Forelimb muscle (tissue), 1 donor: Measurements from ENCODE around the gene CTRB1. TPM values are rescaled to one million over a fixed set of nuclear protein-coding genes. Genes with fewer than 3 reads are reported as not detected.
A peak's percentile ranks its signal among the peaks of the same experiment; 100 is the strongest.
"Not testable (repeated sequence)": the region's sequence is repeated elsewhere in the genome, so short reads cannot be mapped to it uniquely, and the experiment has no call there.

Experiments used
- DNase-seq: peaks from one replicate; pipeline ENCODE4 v3.0.0-alpha.2; 2013; ENCODE audit warnings: low read depth
- polyA plus RNA-seq: library from polyadenylated mRNA; unstranded; fragments of 120-200 nt; gene quantifications from one replicate; pipeline ENCODE4 v1.2.1, GENCODE V29; 2013; ENCODE audit not compliant: insufficient read length

The CTRB1 gene
- polyA plus RNA-seq, 1 donor, result 0.30 TPM

GRCh38 chr16:75203667-75204409 lies 14.9 kb upstream of the CTRB1 start:
- no peak for DNase-seq

- DNase-seq, result no peak
These were observed 14.4 kb upstream of the CTRB1 start for GRCh38 chr16:75204410-75204758.

DNA sequence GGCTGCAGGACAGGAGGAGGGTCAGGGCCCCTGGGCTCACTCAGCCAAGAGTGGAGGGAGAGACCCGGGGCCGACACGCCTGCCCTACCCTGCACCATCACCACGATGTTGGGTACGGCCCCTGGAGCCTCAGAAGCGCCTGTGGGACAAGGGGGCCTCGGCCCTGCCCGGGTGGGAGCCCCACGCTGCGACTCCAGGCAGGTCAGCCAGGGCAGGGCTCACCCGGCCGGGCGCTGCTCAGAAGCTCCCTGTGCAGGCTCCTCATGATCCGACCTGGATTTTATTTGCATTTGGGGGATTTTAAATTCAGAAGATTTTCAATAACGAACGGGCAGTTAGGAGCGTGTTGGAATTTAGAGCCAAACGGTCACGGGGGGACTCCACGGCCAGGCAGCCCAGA lies 13.9 kb upstream of the CTRB1 start:
- DNase-seq, result not testable (repeated sequence)

DNA sequence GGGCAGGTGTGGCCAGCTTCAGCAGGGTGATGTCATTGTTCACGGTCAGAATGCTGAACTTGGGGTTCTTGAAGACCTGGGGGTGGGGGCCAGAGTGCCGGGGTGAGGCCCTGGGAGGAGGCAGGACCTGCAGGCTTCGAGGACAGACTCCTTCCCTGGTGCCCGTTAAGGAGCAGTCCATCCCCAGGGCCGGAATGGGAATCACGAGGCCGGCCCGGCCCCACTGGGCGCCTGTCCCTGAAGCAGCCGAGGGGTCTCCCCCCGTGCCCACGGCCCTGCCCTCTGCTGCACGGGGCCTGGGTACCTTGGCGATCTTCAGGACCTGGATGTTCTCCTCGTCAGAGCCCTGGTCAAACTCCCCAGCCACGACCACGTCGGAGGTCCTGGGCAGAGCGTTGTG lies 13.3 kb upstream of the CTRB1 start:
- DNase-seq, result not testable (repeated sequence)

GRCh38 chr16:75205961-75206748 lies 12.6 kb upstream of the CTRB1 start:
- not testable (repeated sequence) for DNase-seq

DNA sequence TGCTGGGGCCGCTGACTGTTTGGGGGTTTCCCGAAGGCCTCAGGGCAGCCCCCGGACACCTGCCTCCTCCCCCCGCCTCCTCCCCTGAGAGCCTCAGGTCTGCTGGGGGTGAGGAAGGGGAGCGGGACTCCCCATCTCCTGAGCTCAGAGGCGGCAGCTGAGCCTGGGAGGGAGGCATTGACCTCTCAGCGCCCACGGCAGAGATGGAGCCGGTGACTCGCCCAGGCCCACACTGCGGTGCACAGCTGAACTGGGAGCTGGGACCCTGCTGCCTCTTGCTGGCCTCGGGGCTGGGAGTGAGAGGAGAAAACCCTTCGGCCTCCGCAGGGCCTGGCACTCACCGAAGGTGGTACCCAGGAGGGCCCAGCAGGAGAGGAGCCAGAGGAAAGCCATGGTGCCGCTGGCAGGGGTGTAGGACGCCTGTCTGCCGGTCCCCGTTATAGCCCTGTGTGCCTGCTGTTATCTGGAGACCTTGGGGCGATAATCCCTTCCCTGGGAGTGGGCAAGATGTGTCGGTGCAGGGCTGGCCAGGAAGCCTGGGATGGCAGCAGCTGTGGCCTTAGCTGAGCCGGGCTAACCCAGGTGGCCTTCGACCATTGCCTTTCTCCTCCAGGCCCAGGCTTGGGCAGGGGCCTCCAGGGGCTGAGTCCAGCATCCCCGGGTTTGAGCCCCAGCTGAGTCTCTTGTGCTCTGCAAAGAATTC lies 11.9 kb upstream of the CTRB1 start, which contains the start of gene CTRB2:
TSS of gene CTRB2 (minus strand) at position 413 of the 703 bp plus-strand sequence. CDS start at position 393, 20 bp downstream.
- DNase-seq, result no peak

DNA sequence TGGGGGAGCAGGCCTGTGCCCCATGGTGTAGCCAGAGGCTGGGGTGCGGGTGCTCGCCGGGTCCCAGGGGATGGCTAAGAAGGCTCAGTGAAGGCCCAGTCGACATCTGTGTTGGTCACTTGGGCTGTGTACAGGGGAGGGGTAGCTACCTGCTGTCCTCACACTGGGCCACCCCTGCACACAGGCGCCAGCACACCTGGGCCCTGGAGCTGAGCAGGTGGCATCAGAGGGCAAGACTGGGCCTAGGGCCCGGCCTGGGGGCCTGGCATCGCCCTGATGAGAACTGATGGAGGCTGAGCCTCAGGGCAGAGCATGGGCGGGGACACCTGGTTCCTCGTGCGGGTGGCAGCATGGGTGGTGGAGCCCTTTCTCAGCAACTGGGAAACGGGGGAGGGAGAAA lies 11.0 kb upstream of the CTRB1 start:
- DNase-seq, result no peak

DNA sequence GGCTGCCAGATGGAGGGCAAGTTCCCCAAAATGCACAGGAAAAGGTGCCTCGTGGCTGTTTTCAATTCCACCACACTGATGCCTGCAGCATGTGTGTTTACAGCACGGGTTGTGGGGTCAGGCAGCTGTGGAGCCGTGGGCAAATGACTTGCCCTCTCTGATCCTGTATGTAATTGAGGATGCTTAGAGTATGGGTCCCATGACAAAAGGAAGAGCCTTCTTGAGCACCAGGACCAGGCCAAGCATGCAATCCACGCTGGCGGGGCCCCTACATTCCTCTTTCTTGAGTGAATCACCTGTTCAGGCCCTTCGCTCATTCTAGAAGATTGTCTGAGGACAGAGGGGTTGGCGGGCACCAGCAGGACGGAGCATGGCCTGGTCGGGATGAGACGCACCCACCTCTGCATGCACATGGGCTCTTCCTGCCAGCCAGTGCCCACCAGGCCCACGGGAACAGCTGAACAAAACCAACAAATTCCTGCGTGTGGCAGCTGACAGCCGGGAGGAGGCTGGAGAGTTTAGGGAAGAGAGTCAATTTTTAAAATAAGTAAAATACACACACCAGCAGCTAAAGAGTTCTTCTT lies 10.5 kb upstream of the CTRB1 start:
- no peak for DNase-seq

DNA sequence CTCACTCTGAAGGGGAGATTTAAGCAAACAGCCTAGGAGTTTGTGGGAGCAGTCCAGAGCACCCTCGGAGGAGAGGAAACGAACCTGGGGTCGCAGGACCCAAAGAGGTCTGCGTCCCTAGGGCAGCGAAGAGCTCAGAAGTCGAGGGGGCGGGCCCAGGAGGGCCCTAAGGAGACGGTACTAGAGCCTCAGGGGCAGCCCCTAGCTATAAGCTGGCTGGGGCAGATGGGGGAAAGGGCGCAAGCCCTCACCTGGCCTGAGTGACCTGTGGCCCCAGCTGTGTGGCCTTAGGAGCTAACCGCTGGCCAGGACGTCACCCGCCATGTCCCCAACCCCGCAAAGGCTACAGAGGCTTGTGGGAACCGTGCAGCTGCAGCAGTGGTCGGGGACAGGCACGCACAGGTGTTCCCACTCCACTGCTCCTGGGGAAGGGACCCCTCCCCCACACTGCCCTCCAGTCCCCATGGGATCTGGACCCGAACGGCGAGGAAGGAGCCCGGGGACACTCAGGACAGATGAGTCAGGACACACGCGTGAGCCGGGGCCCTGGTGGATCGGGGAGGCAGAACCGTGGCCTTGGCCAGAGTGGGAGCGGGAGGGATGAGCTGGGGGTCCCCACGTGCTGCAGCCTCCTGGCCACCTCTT lies 9.8 kb upstream of the CTRB1 start:
- no peak for DNase-seq

DNA sequence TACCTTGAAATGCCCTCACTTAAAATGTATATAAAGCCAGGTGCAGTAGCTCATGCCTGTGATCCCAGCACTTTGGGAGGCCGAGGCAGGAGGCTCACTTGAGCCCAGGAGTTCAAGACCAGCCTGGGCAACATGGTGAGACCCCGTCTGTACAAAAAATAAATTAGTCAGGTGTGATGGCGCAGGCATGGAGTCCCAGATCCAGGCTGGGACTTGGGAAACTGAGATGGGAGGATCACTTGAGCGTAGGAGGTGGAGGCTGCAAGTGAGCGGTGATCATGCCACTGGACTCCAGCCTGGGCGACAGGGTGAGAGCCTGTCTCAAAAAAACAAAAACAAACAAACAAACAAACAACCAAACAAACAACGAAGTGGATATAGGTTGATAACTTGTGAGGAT lies 9.3 kb upstream of the CTRB1 start:
- not testable (repeated sequence) for DNase-seq

- DNase-seq, result no peak
These were observed 8.8 kb upstream of the CTRB1 start for GRCh38 chr16:75209944-75210343.

- DNase-seq, result not testable (repeated sequence)
These were observed 7.5 kb upstream of the CTRB1 start for GRCh38 chr16:75211286-75211685.

DNA sequence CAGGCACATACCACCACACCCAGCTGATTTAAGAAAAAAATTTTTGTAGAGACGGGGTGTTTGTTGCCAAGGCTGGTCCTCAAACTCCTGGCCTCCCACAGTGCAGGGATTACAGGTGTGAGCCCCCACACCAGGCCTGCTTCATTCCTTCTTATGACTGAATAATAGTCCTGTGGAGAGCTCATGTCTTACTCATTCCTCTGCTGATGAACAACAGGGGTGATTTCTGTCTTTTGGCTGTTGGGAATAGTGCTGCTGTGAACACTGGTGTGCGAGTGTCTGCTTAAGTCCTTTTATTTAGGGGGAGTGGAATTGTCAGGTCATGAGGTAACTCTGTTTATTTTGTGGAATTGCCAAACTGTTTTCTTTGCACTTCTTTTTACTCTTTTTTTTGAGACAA lies 2.7 kb upstream of the CTRB1 start:
- DNase-seq, result no peak

DNA sequence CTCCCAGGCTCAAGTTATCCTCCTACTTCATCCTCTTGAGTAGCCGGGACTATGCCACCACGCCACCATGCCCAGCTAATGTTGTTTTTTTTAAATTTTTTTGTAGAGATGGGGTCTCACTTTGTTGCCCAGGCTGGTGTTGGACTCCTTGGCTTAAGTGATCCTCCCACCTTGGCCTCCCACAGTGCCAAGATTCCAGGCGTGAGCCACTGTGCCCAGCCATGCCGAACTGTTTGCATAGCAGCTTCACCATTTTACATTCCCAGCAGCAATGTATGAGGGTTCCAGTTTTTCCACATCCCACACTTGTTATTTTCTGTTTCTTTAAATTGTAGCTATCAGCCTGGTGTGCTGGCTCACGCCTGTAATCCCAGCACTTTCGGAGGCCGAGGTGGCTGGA lies 2.2 kb upstream of the CTRB1 start:
- DNase-seq, result no peak

DNA sequence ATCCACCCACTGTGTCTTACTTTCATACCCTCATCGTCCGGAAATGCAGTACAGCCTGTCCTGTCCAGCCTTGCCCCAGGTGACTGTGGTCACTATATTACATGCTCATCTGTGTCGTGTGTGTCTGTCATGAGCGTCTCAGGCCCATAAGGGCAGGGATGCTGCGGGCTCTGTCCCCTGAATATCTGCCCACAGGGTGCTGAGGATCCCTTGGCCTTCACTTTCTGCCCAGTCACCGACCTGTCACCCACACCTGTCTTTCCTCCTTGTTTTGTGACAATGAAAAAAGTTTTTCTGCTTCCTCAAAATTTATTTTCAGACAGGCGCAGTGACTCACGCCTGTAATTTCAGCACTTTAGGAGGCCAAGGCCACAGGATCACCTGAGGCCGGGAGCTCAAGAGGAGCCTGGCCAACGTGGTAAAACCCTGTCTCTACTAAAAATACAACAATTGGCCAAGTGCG lies 1.4 kb upstream of the CTRB1 start:
- DNase-seq, result no peak

DNA sequence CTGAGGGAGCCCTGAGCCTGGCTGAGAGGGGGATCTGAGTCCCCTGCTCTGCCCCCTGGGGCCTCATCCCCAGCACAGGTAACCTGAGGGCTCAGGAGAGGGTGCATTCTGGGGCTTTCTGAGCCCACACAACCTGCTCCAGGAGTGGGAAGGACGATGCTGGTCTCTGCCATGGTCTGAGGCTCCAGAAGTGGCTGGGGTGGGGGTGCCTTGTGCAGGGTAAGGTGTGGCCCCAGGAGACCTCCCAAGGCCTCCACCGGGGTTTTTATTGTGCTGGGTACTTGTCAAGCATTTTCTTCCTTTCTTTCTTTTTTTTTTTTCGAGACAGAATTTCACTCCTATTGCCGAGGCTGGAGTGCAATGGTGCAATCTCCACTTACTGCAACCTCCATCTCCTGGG lies 300 bp downstream of the CTRB1 start:
- no peak for DNase-seq

DNA sequence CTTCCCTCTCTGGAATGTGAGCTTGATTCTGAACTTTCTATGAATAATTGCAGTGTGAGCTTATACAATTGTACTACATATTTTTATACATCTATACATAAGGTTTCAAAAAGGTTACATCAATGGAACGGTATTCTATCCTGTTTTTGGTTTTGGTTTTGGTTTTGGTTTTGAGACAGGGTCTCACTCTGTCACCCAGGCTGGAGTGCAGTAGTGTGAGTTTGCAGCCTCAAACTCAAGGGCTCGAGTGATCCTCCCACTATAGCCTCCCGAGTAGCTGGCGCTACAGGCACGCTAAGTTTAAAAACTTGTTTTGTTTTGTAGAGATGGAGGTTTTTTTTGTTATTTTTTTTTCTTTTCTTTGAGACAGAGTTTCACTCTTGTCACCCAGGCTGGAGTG lies 1.1 kb downstream of the CTRB1 start:
- no peak for DNase-seq

- peak; percentile 49 for DNase-seq
These were observed 3.5 kb downstream of the CTRB1 start for GRCh38 chr16:75222271-75222783.

GRCh38 chr16:75223129-75223528 lies 4.3 kb downstream of the CTRB1 start:
- not testable (repeated sequence) for DNase-seq

GRCh38 chr16:75224306-75225082 lies 5.7 kb downstream of the CTRB1 start:
- DNase-seq, result no peak
